ENCODE measurements around the gene LGR4.

Gene LGR4

GRCh38 chr11:27362749-27363575 lies 109.6 kb downstream of the LGR4 start, which contains the start of gene CCDC34:
Gene CCDC34 (minus strand): TSS chr11:27363215. CDS start chr11:27363194, 21 bp downstream.
- peak within 1 kb of the TSS; percentile 71 for H3K4me3 ChIP-seq (ENCODE audit: low read length)
- peak; percentile 96 for DNase-seq (ENCODE audit: low read depth)
- TF ChIP-seq, protein P1, sequence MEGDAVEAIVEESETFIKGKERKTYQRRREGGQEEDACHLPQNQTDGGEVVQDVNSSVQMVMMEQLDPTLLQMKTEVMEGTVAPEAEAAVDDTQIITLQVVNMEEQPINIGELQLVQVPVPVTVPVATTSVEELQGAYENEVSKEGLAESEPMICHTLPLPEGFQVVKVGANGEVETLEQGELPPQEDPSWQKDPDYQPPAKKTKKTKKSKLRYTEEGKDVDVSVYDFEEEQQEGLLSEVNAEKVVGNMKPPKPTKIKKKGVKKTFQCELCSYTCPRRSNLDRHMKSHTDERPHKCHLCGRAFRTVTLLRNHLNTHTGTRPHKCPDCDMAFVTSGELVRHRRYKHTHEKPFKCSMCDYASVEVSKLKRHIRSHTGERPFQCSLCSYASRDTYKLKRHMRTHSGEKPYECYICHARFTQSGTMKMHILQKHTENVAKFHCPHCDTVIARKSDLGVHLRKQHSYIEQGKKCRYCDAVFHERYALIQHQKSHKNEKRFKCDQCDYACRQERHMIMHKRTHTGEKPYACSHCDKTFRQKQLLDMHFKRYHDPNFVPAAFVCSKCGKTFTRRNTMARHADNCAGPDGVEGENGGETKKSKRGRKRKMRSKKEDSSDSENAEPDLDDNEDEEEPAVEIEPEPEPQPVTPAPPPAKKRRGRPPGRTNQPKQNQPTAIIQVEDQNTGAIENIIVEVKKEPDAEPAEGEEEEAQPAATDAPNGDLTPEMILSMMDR (IDR thresholded peaks at IDR 0.05; ENCODE audit: insufficient read depth, low read depth, low read length, missing control alignments), result no peak

GRCh38 chr11:27361649-27362431 lies 110.8 kb downstream of the LGR4 start:
- TF ChIP-seq, protein P1 (IDR thresholded peaks at IDR 0.05; ENCODE audit: insufficient read depth, low read depth, low read length, missing control alignments), result no peak
- no peak for DNase-seq (ENCODE audit: low read depth)
- peak overlapping the region; percentile 71 for H3K4me3 ChIP-seq (ENCODE audit: low read length)

GRCh38 chr11:27358296-27358695 lies 114.3 kb downstream of the LGR4 start:
- no peak overlapping the region for H3K4me3 ChIP-seq (ENCODE audit: low read length)
- TF ChIP-seq, protein P1 (IDR thresholded peaks at IDR 0.05; ENCODE audit: insufficient read depth, low read depth, low read length, missing control alignments), result no peak
- DNase-seq (ENCODE audit: low read depth), result peak; percentile 65

- TF ChIP-seq, protein P1 (IDR thresholded peaks at IDR 0.05; ENCODE audit: insufficient read depth, low read depth, low read length, missing control alignments), result no peak
- no peak for DNase-seq (ENCODE audit: low read depth)
- no peak overlapping the region for H3K4me3 ChIP-seq (ENCODE audit: low read length)
Observed at GRCh38 chr11:27357250-27357649, 115.3 kb downstream of the LGR4 start.

GRCh38 chr11:27356624-27357222 lies 115.9 kb downstream of the LGR4 start:
- no peak for DNase-seq (ENCODE audit: low read depth)
- TF ChIP-seq, protein P1 (IDR thresholded peaks at IDR 0.05; ENCODE audit: insufficient read depth, low read depth, low read length, missing control alignments), result no peak
- no peak overlapping the region for H3K4me3 ChIP-seq (ENCODE audit: low read length)

DNA sequence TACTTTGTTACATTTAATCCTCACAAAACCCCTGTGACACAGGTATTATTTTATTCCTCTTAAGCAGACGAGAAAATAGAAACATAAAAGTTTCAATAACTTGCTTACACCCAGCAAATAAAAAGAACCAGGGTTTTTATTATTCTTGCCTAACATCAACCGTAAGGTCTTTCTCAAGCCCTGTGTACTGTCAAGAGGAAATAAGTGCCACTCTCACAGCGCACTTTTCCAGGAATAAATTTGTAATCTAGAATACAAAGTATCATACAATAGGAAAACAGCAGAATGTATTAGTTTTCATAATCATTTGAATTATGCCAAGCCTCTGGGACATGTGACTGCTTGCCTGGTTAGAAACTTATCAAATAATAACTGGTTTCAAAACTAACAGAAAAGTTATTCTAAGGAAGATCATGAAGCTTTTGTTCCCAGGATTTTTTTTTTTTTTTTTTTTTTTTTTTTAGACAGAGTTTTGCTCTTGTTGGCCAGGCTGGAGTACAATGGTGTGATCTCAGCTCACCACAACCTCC lies 117.0 kb downstream of the LGR4 start:
- DNase-seq (ENCODE audit: low read depth), result no peak
- H3K4me3 ChIP-seq (ENCODE audit: low read length), result no peak overlapping the region

More for the DNA sequence above, 117.0 kb downstream of the LGR4 start:
- TF ChIP-seq, protein P1 (IDR thresholded peaks at IDR 0.05; ENCODE audit: insufficient read depth, low read depth, low read length, missing control alignments), result no peak

All from epithelial cell of esophagus (primary cell).